Left lobe of liver (tissue), 2 donors: Measurements from ENCODE around the gene MRPS27. TPM values are rescaled to one million over a fixed set of nuclear protein-coding genes. Genes with fewer than 3 reads are reported as not detected.

Experiments
- ATAC-seq: fragments of 200-7000 bp; cut with Tn5 transposase; one replicate; pipeline ENCODE4 v1.9.1; 2020; ENCODE audit warnings: mild to moderate bottlenecking, moderate library complexity
- DNase-seq: peaks from one replicate; pipeline ENCODE4 v3.0.0-alpha.2; 2020; ENCODE audit warnings: low spot score
- total RNA-seq: library from RNA; stranded (reverse); gene quantifications from one replicate; pipeline ENCODE4 v1.2.1, GENCODE V29; 2021
- donor health status: DM: no; HTN: no; CAD: no; lungs with moderate emphysema.
- donor health status: DM: no; HTN: yes; CAD: no.

Gene MRPS27
- total RNA-seq, 1 donor from 2014 or later, result 23.9 TPM

GRCh38 chr5:72292411-72292810 lies 27.6 kb downstream of the MRPS27 start:
- peak; percentile 63 for ATAC-seq
- DNase-seq, result no peak

- ATAC-seq, result no peak
- no peak for DNase-seq
Measured at GRCh38 chr5:72291601-72292000, 28.4 kb downstream of the MRPS27 start.

DNA sequence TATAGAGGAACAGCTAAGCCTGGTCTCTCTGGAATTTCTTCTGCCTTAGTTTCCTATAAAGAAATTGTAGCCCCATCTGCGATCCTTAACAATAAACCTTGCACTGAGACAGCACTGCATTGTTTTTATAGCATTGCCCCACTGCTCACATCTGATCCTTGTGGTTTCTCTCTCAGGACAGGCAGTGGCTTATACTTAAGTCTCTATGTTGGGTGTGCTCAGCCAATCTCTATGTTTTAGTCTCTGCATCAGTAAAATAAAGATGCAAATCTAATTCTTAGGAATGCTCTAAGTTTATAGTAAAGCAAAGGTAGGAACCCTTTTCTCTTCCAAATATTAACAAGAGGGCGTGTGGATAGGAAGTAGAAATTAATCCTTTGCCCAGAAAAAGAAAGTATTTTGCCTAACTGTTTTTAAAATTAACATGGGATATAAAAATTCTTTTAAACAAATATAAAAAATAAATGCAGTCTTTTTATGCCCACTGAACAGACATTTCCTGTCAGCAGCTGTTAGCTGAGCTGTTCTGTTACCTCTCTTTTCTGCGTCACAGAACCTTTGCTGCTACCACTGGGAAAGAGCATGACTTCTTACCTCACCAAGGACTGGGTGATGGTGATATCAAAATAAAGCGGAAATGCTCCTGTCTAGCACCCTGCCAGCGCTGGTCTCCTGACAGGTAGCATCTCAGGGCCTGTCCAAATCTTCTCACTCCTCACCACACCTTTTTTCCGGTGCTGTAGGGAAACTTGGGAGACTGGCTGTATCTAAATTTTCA lies 29.5 kb downstream of the MRPS27 start:
- ATAC-seq (no peak), DNase-seq (no peak)

DNA sequence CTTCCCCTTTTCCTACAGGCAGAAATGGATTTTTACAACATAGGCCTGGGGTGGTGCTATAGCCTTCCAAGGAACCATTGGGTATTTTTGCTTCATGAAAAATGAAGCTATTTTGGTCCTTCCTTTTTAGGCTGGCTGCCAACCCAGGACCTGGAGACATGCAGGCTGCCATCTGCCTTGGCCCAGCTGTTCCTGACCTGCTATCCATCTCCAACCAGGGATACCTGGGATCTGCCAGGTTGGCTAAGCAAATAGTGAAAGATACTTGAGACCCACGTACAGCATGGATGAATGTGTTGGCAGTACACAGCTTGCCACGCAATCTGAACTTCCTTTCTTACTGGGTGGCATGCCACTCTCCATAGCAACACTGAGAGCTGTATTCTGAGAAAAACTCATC lies 31.1 kb downstream of the MRPS27 start:
- DNase-seq (no peak), ATAC-seq (no peak)

- ATAC-seq, result no peak
- no peak for DNase-seq
Measured at GRCh38 chr5:72286798-72287197, 33.2 kb downstream of the MRPS27 start.

DNA sequence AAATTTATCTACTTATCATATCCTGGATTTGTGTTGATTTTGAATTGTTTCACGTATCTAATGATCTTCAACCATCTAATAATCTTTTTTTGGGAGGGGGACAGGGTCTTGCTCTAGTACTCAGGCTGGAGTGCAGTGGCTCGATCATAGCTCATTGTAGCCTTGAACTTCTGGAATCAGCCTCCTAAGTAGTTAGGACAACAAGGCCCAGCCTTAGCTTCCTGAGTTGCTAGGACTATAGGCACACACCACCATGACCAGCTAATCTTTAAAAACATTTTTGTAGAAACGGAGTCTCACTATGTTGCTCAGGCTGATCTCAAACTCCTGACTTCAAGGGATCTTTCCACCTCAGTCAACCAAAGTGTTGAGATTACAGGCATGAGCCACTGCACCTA lies 34.6 kb downstream of the MRPS27 start:
- ATAC-seq (no peak), DNase-seq (no peak)

- DNase-seq, result no peak
- no peak for ATAC-seq
Measured at GRCh38 chr5:72284559-72285423, 35.2 kb downstream of the MRPS27 start.

DNA sequence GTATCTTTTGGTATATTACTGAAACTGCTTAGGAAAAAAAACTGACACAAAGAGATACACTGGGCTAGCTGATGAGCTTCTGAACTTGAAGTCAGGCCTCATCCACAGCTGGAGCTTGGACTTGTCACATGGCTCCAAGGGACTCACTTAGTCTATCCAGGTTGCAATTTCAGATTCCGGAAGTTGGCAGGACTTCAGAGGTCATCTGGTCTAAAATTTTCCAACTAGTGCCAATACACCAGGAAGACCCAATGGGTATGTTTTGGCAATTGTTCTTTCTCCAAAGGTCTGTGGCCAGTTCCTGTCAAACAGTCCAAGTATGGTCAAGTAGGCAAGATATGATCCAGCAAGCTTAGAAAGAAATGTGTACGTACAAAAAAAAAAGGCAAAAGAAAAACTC lies 36.7 kb downstream of the MRPS27 start:
- ATAC-seq (peak; percentile 79), DNase-seq (peak; percentile 53)

DNA sequence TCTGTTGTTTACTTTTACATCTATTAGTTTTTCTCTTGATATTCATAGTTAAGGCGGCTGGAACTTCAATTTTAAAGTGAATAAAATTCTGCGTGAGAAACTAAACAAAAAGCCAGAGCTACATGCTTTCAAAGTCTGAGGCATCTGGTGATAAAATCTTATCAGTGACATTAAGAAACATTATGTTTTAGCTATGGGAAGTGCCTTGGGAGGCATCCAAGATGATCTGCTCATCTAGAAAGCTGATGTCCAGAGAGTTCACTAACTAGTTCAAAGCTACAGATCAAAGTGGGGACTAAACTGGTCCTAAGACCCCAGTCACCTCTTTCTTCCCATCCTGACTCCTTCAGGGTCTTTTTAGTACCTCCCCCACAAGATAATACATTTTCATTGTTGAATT lies 37.2 kb downstream of the MRPS27 start:
- DNase-seq (no peak), ATAC-seq (no peak)

GRCh38 chr5:72281764-72282499 lies 38.1 kb downstream of the MRPS27 start:
- ATAC-seq, result no peak
- no peak for DNase-seq

DNA sequence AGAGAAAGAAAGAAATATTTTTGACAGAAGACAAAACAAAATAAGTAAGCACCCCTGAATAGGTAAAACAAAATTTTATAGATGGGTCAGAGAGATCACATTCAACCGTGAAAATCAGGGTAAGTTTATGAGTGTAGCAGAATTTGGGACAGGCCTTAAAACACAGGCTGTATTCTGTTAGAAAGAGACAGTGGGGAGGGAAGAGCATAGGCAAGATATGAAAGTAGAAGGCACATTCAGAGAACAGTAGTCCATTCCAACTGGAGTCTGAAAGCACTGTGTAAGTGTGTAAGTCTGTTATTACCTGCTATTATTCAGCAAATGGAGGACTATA lies 38.6 kb downstream of the MRPS27 start:
- DNase-seq (no peak), ATAC-seq (no peak)

- DNase-seq, result no peak
- ATAC-seq, result no peak
Measured at GRCh38 chr5:72280581-72281069, 39.4 kb downstream of the MRPS27 start.

DNA sequence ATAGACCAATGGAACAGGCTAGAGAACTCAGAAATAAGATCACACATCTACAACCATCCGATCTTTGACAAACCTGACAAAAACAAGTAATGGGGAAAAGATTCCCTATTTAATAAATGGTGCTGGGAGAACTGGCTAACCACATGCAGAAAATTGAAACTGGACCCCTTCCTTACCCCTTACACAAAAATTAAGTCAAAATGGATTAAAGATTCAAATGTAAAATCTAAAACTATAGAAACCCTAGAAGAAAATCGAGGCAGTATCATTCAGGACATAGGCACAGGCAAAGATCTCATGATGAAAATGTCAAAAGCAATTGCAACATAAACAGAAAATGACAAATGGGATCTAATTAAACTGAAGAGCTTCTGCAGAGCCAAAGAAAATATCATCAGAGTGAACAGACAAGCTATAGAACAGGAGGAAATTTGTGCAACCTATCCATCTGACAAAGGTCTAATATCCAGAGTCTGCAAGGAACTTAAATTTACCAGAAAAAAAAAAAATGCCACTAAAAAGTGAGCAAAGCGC lies 43.8 kb downstream of the MRPS27 start:
- no peak for DNase-seq
- ATAC-seq, result no peak

GRCh38 chr5:72273547-72273946 lies 46.5 kb downstream of the MRPS27 start:
- no peak for DNase-seq
- no peak for ATAC-seq

- no peak for DNase-seq
- no peak for ATAC-seq
Measured at GRCh38 chr5:72272398-72272797, 47.6 kb downstream of the MRPS27 start.

- no peak for DNase-seq
- ATAC-seq, result no peak
Measured at GRCh38 chr5:72271702-72272101, 48.3 kb downstream of the MRPS27 start.

DNA sequence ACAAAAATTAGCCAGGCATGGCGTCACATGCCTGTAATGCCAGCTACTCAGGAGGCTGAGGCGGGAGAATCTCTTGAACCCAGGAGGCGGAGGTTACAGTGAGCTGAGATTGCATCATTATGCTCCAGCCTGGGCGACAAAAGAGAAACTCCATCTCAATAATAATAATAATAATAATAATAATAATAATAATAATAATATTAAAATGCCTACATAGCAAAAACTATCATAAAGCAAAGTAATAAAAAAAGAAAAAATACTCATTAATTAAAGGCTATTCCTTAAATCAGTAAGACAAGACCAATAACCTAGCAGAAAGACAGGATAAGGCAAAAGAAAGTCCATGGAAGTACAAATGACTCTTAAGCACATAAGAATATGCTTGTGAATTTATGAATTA lies 50.0 kb downstream of the MRPS27 start:
- ATAC-seq, result no peak

GRCh38 chr5:72269411-72269780 lies 50.6 kb downstream of the MRPS27 start:
- DNase-seq (no peak), ATAC-seq (no peak)

More for the DNA sequence above, 50.0 kb downstream of the MRPS27 start:
- no peak for DNase-seq

DNA sequence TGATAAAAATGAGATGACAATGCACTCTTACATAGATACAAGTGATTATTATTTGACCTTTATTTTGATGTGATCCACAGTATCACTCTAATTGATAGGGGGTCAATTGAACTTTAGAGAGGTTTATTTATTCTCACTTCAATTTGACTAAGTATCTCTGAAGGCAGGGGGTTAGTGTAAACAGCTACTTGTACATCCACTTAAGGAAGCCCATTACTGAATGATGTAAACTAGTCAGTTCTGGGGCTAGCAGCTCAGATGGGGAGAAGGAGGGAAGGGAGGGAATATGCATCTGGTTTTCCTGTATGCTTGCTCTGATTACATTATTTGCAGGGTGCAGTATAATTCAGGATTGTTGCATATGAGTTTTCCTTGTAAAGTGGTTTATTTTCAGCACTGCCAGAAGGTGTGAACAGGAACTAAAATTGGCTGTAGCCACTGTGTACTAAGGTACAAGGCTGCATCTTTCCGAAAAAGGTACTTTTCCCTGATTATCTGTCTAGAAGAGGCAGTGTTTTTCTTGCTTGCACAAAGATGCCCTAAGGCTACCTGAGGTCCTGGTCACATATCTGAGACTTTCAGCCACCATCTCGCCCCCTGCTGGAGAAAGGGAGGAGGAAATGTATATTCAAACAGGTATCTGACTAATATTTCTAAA lies 51.2 kb downstream of the MRPS27 start:
- ATAC-seq, result peak; percentile 68
- DNase-seq, result no peak

- ATAC-seq, result no peak
- DNase-seq, result no peak
Measured at GRCh38 chr5:72268260-72268659, 51.8 kb downstream of the MRPS27 start.

DNA sequence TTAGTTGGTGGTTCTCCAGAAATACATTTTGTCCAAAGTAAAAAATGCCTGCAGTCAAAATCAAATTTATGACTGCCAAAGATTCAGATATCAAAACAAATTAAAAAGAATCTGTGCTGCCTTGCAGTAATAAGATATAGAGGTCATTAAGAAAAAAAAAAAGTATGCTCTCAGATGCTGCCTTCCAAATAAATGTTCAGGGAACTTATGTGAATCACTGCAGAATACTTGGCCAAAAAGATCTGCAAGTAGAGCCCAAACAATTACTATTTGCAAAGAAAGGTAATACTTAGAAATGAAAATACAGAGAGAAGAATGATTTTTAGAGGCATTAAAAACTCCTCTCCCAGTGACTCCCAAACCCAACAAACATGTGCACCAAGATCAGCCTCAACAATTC lies 52.4 kb downstream of the MRPS27 start:
- no peak for ATAC-seq
- no peak for DNase-seq
